GM12878 (cell line): ENCODE results near the gene TRMT1.

Experiments
- FOXK2 ChIP-seq: fragments of 450-650 bp; IDR thresholded peaks from 2 replicates; pipeline ENCODE4 v1.6.1; 2017; ENCODE audit warnings: mild to moderate bottlenecking, moderate library complexity
- YY1 ChIP-seq: IDR thresholded peaks from 2 replicates; pipeline ENCODE4 v1.6.1; 2011; ENCODE audit warnings: low read depth, mild to moderate bottlenecking, low read length
- TF ChIP-seq, protein P1 (sequence below), 3 experiments: IDR thresholded peaks in 2 of 3; conservative IDR thresholded peaks in 1 of 3; 2 replicates each; pipeline ENCODE4 v1.5.1; 2011; ENCODE audit warnings: low read depth in 3 of 3, low read length in 3 of 3, mild to moderate bottlenecking in 3 of 3, control low read depth in 2 of 3, moderate library complexity in 2 of 3, inconsistent platforms in 1 of 3, mixed read lengths in 1 of 3; ENCODE audit not compliant: control insufficient read depth in 2 of 3, insufficient read depth in 1 of 3; ENCODE audit errors: extremely low read depth in 1 of 3

DNA sequence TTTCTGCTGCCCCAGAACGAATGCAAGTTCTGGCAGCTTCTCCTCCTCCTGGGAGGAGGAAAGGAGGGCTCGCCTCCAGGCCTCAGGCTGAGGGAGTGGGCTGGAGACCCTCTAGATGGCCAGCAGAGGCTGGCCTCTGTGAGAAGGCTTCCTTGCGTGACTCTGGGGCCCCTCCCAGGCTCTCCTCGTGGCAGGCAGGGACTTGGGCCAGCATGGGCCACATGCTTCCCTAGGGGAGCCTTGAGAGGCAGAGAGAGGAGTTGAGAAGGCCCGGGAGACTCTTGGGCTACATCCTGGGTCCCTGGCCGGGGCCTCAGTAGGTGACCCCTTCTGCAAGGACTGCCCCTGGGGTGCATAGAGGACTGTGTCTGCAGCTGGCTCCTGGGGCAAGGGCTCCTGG is 39.8 kb downstream of the TRMT1 start:
- TF ChIP-seq FOXK2 (no peak), YY1 (no peak)
- TF ChIP-seq, protein P1, sequence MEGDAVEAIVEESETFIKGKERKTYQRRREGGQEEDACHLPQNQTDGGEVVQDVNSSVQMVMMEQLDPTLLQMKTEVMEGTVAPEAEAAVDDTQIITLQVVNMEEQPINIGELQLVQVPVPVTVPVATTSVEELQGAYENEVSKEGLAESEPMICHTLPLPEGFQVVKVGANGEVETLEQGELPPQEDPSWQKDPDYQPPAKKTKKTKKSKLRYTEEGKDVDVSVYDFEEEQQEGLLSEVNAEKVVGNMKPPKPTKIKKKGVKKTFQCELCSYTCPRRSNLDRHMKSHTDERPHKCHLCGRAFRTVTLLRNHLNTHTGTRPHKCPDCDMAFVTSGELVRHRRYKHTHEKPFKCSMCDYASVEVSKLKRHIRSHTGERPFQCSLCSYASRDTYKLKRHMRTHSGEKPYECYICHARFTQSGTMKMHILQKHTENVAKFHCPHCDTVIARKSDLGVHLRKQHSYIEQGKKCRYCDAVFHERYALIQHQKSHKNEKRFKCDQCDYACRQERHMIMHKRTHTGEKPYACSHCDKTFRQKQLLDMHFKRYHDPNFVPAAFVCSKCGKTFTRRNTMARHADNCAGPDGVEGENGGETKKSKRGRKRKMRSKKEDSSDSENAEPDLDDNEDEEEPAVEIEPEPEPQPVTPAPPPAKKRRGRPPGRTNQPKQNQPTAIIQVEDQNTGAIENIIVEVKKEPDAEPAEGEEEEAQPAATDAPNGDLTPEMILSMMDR (IDR thresholded peaks at IDR 0.05 in 2 of 3, conservative IDR thresholded peaks at IDR 0.05 in 1 of 3; ENCODE audit: control insufficient read depth in 2 of 3, extremely low read depth in 1 of 3, insufficient read depth in 1 of 3, low read depth in 3 of 3, low read length in 3 of 3) = no peak
